ENCODE results near the gene B4GALT3.
"Not testable (repeated sequence)": the region's sequence is repeated elsewhere in the genome, so short reads cannot be mapped to it uniquely, and the experiment has no call there.

The B4GALT3 gene

GRCh38 chr1:161177112-161177935 lies at the start of gene B4GALT3:
Gene B4GALT3 (minus strand): TSS chr1:161177507. CDS start chr1:161176060, 1,447 bp downstream.
- DNase-seq: peak; percentile 91

GRCh38 chr1:161226759-161227158 lies 49.5 kb upstream of the B4GALT3 start:
- no peak for DNase-seq

DNA sequence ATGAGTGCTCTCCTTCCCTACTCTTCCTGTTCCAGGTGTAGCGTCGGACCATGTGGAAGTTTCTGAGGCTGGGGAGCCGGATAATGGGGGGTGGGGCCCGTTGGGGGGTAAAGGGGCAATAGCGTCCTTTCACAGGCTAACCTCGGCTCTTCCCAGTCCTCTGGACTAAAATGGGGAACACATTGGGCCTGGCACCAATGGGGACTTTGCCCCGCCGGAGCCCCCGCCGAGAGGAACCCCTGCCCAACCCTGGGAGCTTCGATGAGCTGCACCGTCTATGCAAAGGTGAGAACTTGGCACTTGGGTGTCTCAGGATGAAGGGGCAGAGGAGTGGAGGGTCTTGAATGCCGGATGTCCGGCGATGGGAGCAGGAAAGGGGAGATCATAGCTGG lies 49.0 kb upstream of the B4GALT3 start:
- no peak for DNase-seq

DNA sequence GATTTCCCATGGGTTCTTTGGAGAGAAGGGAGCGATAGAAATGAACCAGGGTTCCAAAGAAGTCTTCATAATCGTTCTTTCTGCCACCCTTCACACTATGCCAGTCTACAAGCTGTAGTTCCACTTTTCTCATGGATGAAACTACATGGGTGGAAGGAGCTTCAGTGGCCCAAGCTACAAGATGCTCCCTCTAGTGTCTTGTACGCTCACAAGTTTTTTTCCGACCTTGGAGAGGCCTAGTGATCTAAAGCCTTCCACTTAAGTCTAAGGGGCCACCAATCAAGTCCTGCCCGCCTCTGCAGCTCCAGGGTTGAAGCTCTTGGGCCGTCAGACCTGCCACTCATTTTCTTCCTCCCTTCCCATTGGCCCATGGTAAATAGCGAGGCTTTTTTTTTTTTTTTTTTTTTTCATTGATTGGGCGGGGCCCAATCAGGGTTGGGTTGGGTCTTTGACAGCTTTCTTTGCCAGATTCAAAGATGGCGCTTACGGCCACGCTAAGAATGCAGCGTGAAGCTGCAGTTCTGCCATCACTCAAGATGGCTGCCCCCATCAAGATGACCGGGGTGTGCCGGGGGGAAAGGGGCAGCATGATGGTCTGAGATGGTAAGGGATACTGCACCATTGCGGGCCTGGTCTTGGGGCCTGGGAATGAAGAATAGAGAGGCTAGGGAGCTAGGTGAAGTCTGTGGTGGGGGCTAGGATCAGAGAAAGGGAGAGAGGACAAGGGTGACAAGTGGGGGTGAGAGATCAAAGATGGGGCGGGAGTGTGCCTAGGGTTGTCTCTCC lies 48.4 kb upstream of the B4GALT3 start, which contains the start of gene TOMM40L:
TSS of gene TOMM40L (plus strand) at position 527 of the 786 bp plus-strand sequence. CDS start 430 bp downstream, outside the sequence.
- peak; percentile 99 for DNase-seq

- no peak for DNase-seq
Observed at GRCh38 chr1:161225178-161225533, 47.8 kb upstream of the B4GALT3 start.

DNA sequence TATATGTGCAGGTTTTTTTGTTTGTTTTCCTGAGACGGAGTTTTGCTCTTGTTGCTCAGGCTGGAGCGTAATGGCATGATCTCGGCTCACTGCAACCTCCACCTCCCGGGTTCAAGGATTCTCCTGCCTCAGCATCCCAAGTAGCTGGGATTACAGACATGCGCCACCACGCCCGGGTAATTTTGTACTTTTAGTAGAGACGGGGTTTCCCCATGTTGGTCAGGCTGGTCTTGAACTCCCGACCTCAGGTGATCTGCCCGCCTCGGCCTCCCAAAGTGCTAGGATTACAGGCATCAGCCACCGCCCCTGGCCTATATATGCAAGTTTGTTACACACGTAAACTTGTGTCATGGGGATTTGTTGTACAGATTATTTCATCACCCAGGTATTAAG lies 47.4 kb upstream of the B4GALT3 start:
- DNase-seq: not testable (repeated sequence)

DNA sequence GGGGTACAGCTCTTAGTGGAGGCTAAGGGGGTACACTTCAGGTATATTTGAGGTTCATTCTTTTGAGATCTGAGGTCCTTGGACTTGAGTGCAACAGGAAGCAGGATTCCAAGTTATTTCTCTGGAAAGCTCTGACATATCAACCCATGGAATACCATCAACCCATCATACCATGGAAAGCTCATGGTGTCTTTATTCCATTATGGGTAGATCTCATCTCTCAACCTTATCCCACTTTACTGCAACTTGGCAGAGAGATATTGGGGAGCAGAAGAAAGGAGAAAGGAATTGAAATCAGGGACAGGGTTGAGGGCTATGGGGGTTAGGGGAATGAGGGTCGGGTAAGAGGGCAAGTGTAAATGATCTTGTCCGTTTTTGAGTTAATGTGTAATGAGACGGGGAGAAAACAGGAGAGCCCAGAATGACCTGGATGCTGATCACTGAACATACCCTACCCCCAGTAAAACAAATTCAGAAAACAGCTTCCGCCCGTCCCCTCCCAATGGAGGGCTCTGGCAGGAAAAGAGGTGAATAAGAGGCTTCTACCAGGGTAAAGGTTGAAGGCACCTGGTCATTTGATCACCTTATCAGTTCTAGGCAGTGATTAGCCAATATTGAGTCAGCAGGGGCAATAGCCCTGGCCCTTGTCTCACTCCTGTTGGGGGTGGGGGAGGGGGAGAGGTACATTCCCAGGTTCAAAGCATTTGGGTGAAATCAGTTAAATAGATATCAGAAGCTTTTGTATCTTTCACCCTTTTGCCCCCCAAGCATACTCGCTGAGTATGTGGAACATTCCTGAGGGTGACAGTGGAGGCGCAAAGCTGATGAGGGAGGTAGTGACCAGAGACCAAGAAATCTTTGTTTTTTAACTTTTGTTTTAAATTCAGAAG lies 46.7 kb upstream of the B4GALT3 start:
- no peak for DNase-seq

GRCh38 chr1:161222175-161223019 lies 45.1 kb upstream of the B4GALT3 start:
- DNase-seq: no peak

- DNase-seq: no peak
Observed at GRCh38 chr1:161220002-161220401, 42.7 kb upstream of the B4GALT3 start.

DNA sequence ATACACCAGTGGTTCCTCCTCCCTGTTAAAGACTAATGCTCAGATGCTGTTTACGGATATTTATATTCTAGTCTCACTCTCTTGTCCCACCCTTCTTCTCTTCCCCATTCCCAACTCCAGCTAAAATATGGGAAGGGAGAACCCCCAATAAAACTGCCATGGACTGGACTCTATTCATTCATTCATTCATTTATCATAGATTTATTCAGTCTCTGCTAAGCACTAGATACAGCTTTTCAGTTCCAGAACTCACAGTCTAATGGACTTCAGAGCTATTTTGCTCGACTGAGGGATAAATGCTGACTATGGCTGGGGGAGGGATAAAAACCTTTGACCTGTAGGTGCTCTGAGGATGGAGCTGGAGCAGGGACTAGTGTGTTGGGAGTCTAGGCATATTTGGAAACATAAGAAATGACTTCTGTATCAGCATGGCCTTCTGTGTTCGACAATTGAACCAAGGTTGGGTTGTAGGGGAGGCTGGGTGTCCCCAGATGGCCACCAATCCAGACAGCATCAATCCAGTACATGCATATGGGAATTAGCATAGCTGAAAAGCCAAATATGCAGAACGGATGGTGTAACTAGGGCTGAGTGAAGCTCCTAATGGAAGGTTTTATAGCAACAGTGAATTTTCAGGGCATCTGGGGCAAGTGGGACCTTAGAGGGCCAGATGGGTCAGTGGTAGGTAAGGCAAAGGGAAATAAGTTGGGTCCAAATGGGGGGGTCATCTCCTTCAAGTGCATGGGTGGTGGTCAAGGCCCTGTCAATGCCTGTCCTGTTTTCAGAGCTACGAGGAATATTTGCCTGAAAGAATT lies 42.0 kb upstream of the B4GALT3 start:
- DNase-seq: no peak

DNA sequence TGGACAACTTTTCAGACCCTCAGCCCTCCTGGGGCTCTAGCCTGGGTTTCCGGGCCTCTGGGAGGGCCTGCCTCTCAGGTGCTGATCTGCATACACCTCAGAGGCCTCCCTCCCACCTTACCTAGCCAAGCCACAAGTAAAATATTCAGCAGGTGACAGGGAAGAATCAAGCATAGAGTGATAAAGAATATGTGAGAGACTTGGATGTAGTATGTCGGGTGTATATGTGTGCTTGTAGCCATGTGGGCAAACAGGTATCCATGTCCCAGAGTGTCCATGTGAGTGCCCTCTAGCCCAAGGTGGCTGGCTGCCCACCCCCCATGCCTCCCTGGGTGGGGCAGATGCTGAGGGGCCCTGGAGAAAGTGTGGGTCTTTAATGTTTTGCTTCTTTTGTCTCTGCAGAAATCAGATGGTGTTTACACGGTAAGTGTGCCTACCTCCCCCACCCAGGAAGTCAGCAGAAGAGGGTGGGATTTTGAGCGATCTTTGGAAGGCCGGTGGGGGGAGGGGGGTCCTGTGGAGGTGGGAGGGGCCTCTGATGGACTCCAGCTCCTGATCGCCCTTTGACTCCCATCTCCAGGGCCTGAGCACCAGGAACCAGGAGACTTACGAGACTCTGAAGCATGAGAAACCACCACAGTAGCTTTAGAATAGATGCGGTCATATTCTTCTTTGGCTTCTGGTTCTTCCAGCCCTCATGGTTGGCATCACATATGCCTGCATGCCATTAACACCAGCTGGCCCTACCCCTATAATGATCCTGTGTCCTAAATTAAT lies 41.2 kb upstream of the B4GALT3 start:
- no peak for DNase-seq

- DNase-seq: no peak
Observed at GRCh38 chr1:161217831-161218230, 40.5 kb upstream of the B4GALT3 start.

- DNase-seq: peak; percentile 40
Observed at GRCh38 chr1:161216945-161217712, 39.8 kb upstream of the B4GALT3 start.

DNA sequence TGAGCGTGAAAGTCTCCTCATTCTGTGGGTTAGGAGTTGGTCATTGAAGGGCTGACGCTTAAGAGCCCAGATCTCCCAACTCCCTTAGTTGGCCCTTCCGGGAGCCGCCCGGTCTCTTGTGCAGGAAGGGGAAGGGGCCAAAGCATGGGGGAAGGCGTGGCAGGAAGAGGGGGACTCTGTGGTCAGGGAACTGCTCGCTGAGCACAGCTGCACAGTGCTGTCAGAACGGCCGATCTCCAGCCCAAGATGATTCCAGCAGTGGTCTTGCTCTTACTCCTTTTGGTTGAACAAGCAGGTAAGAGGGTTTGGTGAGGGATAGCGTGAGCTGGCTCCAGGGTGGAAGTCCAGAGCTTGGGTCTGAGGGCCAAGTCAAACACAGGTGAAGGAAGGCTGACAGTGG lies 37.8 kb upstream of the B4GALT3 start, which contains the start of gene FCER1G:
TSS of gene FCER1G (plus strand) at position 220 of the 400 bp plus-strand sequence. CDS start at position 247, 27 bp downstream.
- no peak for DNase-seq

DNA sequence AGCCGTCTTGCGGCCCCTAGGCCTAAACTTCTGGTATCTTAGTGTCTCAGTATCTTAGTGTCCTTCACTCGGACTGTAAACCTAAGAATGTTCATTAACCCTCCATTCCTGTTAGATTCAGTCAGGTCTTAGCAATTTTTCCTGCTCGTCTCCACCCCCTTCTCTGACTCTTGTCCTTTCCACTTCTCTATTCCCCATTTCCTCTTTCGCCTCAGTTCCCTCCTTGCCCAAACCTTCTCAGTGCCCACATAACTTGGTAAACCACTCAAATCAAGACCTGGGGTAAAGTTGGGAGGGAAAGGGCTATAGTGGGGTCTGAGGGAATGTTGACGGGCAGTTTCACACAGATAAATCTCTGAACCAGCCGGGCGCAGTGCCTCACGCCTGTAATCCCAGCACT lies 37.1 kb upstream of the B4GALT3 start:
- DNase-seq: no peak

DNA sequence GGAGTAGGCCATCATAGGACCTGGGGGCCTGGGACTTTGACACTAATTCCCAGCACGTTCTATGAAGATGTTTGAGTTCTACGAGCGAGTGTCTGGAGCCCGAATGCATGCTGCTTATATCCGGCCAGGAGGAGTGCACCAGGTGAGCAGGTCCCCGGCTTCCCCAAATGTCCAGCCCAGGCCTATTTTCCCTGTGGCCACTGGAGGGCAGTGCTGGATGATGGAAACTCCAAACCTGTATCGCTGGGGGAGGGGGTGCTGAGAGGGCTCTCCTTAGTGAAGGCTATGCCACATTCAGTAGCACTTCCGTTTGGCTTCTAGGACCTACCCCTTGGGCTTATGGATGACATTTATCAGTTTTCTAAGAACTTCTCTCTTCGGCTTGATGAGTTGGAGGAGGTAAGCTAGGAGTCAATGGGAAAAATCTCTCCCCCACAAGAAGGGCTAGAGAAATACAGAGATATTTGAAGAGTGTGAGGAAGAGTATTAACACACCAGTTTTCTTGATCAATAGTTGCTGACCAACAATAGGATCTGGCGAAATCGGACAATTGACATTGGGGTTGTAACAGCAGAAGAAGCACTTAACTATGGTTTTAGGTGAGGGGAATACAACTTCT lies 32.6 kb upstream of the B4GALT3 start:
- DNase-seq: peak; percentile 90

DNA sequence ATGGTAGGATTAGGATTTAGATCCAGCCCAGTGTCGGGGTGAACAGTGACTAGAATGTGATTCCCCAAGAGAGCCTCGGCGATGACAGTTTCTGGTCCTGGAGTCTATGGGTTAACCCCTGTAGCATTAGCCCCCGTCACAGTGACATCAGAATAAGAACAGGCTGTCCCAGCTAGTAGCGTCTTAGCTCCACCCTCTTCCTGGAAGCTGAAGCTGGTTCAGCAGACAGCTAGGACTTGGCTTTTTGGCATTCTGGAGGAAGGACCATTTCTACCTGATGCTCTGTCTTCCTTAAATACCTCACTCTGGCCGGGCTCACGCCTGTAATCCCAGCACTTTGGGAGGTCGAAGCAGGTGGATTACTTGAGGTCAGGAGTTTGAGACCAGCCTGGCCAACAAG lies 29.9 kb upstream of the B4GALT3 start:
- no peak for DNase-seq

GRCh38 chr1:161206411-161207140 lies 29.3 kb upstream of the B4GALT3 start:
- no peak for DNase-seq

Measured in RPMI8226 (cell line).